Measurements from ENCODE around the gene FSTL5. TPM values are rescaled to one million over a fixed set of nuclear protein-coding genes. Genes with fewer than 3 reads are reported as not detected.

The FSTL5 gene
- total and polyA plus RNA-seq, 2 experiments from 2014 or later = 0.29 to 0.57 TPM

DNA sequence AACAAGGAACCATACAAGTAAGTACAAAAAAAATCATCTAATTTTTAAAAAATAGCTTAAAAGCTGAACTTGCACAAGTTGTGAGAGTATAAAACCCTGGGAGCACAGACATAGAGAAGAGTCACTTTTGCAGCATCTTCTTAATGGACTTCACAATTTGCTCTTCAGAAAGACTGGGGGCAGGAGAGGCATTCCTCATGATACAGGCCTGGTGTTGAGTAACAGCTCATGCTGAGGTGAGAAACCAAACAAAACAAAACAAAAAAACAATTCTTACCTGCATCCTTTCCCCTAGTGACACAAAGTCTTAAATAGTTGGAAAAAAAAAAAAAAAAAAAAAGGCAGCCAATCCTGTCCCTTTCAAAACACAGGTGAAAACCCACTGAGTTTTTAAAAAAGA, 562.8 kb downstream of the FSTL5 start:
- Histone ChIP-seq H3K4me2 (no peak overlapping the region), H2AFZ (no peak overlapping the region), H3K9me3 (ENCODE audit: low read depth) (no peaks in the 10 kb centered on the region), H3K27me3 (no peaks in the 10 kb centered on the region), H3K9me2 (replicated peaks; ENCODE audit: insufficient read depth) (no peaks in the 10 kb centered on the region), H3K36me3 (replicated peaks; ENCODE audit: insufficient read depth, low read depth) (no peaks in the 10 kb centered on the region), H3K4me1 (ENCODE audit: insufficient read depth) (no peaks in the 10 kb centered on the region), H3K27ac (no peak overlapping the region), H3K79me2 (no peaks in the 10 kb centered on the region), H4K20me1 (ENCODE audit: insufficient read depth, poor library complexity, severe bottlenecking) (no peaks in the 10 kb centered on the region), H3K4me3 (no peak overlapping the region)
- no peak for DNase-seq (ENCODE audit: low spot score)
- TF ChIP-seq EZH2phosphoT487 (IDR thresholded peaks at IDR 0.05; ENCODE audit: low read depth, severe bottlenecking, unreplicated experiment) = no peak
- no peak for TF ChIP-seq EZH2 (IDR thresholded peaks at IDR 0.05; ENCODE audit: borderline replicate concordance)
- TF ChIP-seq, protein P1, sequence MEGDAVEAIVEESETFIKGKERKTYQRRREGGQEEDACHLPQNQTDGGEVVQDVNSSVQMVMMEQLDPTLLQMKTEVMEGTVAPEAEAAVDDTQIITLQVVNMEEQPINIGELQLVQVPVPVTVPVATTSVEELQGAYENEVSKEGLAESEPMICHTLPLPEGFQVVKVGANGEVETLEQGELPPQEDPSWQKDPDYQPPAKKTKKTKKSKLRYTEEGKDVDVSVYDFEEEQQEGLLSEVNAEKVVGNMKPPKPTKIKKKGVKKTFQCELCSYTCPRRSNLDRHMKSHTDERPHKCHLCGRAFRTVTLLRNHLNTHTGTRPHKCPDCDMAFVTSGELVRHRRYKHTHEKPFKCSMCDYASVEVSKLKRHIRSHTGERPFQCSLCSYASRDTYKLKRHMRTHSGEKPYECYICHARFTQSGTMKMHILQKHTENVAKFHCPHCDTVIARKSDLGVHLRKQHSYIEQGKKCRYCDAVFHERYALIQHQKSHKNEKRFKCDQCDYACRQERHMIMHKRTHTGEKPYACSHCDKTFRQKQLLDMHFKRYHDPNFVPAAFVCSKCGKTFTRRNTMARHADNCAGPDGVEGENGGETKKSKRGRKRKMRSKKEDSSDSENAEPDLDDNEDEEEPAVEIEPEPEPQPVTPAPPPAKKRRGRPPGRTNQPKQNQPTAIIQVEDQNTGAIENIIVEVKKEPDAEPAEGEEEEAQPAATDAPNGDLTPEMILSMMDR (IDR thresholded peaks at IDR 0.05; ENCODE audit: poor library complexity) = no peak

DNA sequence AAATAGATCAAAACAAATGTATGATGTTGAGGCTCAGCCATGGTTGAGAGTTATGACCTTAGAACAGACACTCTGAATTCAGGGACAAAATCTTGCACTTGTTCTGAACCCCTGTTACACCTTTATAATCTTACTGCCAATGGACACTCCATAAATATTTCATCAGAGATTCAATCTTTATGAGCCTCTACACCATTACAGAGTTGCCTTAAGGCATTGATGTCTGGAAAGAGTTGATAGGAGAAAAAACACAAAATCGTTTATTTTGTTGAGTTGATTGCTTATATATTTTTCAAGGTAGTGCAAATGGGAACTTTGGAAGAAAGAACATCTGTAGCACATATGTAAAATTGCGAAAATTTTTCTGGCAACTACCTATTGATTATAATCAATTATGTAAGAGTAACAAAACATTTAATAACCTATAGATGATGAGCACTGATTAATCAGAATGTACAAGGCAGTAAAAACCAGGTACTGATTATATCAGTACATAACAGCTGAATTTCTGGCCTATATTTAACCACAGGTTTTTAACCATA, 568.5 kb downstream of the FSTL5 start:
- no peak overlapping the region for H2AFZ ChIP-seq
- WGBS (ENCODE audit: low lambda C conversion rate, missing lambda C conversion rate) = 57% methylated on average over 2 of the region's 2 CpGs
- H3K36me3 ChIP-seq (replicated peaks; ENCODE audit: insufficient read depth, low read depth) = no peaks in the 10 kb centered on the region
- no peak overlapping the region for H3K4me2 ChIP-seq
- H3K9me3 ChIP-seq (ENCODE audit: low read depth) = no peaks in the 10 kb centered on the region
- H3K27me3 ChIP-seq = no peaks in the 10 kb centered on the region
- no peak overlapping the region for H3K27ac ChIP-seq
- TF ChIP-seq EZH2 (IDR thresholded peaks at IDR 0.05; ENCODE audit: borderline replicate concordance) (no peak), EZH2phosphoT487 (IDR thresholded peaks at IDR 0.05; ENCODE audit: low read depth, severe bottlenecking, unreplicated experiment) (no peak)
- TF ChIP-seq, protein P1 (IDR thresholded peaks at IDR 0.05; ENCODE audit: poor library complexity) = no peak
- no peak for DNase-seq (ENCODE audit: low spot score)
- no peaks in the 10 kb centered on the region for H3K79me2 ChIP-seq
- no peaks in the 10 kb centered on the region for H4K20me1 ChIP-seq (ENCODE audit: insufficient read depth, poor library complexity, severe bottlenecking)
- no peaks in the 10 kb centered on the region for H3K4me1 ChIP-seq (ENCODE audit: insufficient read depth)
- H3K4me3 ChIP-seq = no peak overlapping the region
- no peaks in the 10 kb centered on the region for H3K9me2 ChIP-seq (replicated peaks; ENCODE audit: insufficient read depth)

DNA sequence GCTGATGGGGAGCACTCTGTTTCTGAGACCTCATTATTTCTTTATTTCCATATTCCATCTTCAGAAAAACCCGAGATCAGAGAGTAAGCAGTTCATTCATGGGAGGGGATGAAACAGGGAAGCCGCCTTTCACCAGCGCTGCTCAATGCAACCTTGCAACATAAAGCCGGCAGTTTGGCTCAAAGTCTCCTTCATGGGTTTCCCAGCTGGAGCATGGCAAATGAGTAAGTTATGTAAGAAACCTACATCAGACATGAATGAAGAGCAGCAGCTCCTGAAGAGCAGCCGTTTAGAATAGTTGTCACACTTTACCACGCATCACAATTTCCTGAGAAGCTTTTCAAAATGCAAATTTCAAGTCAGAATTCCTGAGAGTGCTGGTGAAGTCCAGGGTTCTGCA, 578.8 kb downstream of the FSTL5 start:
- no peaks in the 10 kb centered on the region for H3K36me3 ChIP-seq (replicated peaks; ENCODE audit: insufficient read depth, low read depth)
- no peak for DNase-seq (ENCODE audit: low spot score)
- H3K9me2 ChIP-seq (replicated peaks; ENCODE audit: insufficient read depth) = no peaks in the 10 kb centered on the region
- H3K27me3 ChIP-seq = no peaks in the 10 kb centered on the region
- WGBS (ENCODE audit: low lambda C conversion rate, missing lambda C conversion rate) = 70% methylated on average over 6 of the region's 6 CpGs
- TF ChIP-seq, protein P1 (IDR thresholded peaks at IDR 0.05; ENCODE audit: poor library complexity) = no peak
- TF ChIP-seq EZH2phosphoT487 (IDR thresholded peaks at IDR 0.05; ENCODE audit: low read depth, severe bottlenecking, unreplicated experiment) = no peak
- no peak for TF ChIP-seq EZH2 (IDR thresholded peaks at IDR 0.05; ENCODE audit: borderline replicate concordance)
- H3K79me2 ChIP-seq = no peaks in the 10 kb centered on the region
- no peak overlapping the region for H3K27ac ChIP-seq
- H3K4me2 ChIP-seq = no peak overlapping the region
- no peak overlapping the region for H2AFZ ChIP-seq
- no peaks in the 10 kb centered on the region for H3K4me1 ChIP-seq (ENCODE audit: insufficient read depth)
- H3K9me3 ChIP-seq (ENCODE audit: low read depth) = no peaks in the 10 kb centered on the region
- H4K20me1 ChIP-seq (ENCODE audit: insufficient read depth, poor library complexity, severe bottlenecking) = no peaks in the 10 kb centered on the region
- no peak overlapping the region for H3K4me3 ChIP-seq

DNA sequence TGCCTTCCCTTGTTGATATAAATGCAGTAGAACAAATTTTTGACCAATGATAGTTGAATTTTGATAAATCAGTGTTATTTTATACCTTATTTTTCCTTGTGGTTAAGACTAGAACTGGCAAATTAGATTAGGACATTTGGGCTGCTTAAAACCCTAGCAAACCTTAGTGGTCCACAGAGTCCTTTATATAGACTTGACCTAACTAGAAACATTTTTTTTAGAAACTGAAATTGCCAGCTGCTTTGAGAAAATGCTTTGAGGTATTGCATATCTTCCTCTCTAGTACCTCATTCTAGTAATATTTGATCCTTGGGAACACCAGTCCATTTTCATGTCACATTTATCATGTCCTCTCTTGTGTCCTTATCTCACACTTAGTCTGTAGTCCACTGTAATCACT, 580.3 kb downstream of the FSTL5 start:
- H3K9me2 ChIP-seq (replicated peaks; ENCODE audit: insufficient read depth) = no peaks in the 10 kb centered on the region
- no peaks in the 10 kb centered on the region for H3K4me1 ChIP-seq (ENCODE audit: insufficient read depth)
- no peaks in the 10 kb centered on the region for H3K9me3 ChIP-seq (ENCODE audit: low read depth)
- H3K79me2 ChIP-seq = no peaks in the 10 kb centered on the region
- H3K27me3 ChIP-seq = no peaks in the 10 kb centered on the region
- H3K4me3 ChIP-seq = no peak overlapping the region
- H3K27ac ChIP-seq = no peak overlapping the region
- no peak overlapping the region for H2AFZ ChIP-seq
- no peaks in the 10 kb centered on the region for H3K36me3 ChIP-seq (replicated peaks; ENCODE audit: insufficient read depth, low read depth)
- no peak for TF ChIP-seq EZH2 (IDR thresholded peaks at IDR 0.05; ENCODE audit: borderline replicate concordance)
- TF ChIP-seq EZH2phosphoT487 (IDR thresholded peaks at IDR 0.05; ENCODE audit: low read depth, severe bottlenecking, unreplicated experiment) = no peak
- TF ChIP-seq, protein P1 (IDR thresholded peaks at IDR 0.05; ENCODE audit: poor library complexity) = no peak
- no peaks in the 10 kb centered on the region for H4K20me1 ChIP-seq (ENCODE audit: insufficient read depth, poor library complexity, severe bottlenecking)
- DNase-seq (ENCODE audit: low spot score) = no peak
- no peak overlapping the region for H3K4me2 ChIP-seq

Measured in hepatocyte (in vitro differentiated cells).